ENCODE results near the gene SYTL1. TPM values are rescaled to one million over a fixed set of nuclear protein-coding genes. Genes with fewer than 3 reads are reported as not detected.

Gene SYTL1
- total and polyA plus RNA-seq, 9 of the 15 experiments (the other 6 are each of a cell fraction or from before 2014, with no cell fraction given): 0.04 to 9.3 (median 1.7) TPM

DNA sequence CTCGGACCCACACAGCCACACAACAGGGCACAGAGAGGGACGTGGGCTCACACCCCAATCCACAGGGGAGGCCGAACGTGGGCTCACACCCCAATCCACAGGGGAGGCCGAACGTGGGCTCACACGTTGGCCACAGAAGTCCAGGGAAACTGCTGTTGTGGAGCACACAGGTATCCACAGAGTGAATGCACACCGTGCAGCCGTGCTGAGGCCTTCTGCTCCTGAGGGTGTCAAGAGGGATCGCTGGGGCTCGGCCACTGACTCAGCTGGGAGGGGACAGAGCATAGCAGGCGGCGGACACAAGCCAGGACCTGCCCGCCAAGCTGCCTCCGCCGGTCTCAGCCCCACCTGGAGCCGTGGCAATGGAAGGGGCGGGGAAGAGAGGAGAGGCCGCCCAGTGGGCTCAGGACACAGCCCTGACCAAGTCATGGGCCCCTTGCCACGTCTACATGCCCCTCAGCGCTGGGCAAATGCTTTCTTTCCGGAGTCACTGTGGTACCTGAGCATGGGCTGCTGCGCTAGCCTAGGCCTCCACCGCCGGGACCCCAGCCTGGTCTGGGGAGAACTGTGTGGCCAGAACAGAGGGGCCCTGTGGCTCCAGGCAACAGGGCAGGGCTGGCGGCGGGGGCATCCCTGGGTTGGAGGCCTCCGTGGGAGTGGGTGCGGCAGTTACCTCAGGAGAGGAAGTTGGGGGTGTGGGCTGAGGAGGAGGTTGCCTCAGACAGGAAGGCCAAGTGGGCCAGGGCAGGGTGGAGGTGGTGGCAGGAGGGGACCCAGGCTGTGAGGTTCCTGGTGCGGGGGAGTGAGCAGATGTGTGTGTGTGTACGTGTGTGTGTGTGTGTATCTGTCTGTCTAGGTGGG, 1.2 kb downstream of the SYTL1 start (continued):
- TF ChIP-seq, protein P1, sequence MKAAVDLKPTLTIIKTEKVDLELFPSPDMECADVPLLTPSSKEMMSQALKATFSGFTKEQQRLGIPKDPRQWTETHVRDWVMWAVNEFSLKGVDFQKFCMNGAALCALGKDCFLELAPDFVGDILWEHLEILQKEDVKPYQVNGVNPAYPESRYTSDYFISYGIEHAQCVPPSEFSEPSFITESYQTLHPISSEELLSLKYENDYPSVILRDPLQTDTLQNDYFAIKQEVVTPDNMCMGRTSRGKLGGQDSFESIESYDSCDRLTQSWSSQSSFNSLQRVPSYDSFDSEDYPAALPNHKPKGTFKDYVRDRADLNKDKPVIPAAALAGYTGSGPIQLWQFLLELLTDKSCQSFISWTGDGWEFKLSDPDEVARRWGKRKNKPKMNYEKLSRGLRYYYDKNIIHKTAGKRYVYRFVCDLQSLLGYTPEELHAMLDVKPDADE (conservative IDR thresholded peaks at IDR 0.05; ENCODE audit: control insufficient read depth, low read depth, low read length): no peak
- TF ChIP-seq HMG20A (CRISPR knock-in tag; conservative IDR thresholded peaks at IDR 0.05) (no peak), SAP30 (IDR thresholded peaks at IDR 0.05; ENCODE audit: borderline replicate concordance, insufficient read depth, low read depth, low read length, poor library complexity, severe bottlenecking) (peak; percentile 2), MAFK (IDR thresholded peaks at IDR 0.05; ENCODE audit: low read length) (no peak), ZNF263 (CRISPR knock-in tag; IDR thresholded peaks at IDR 0.05; ENCODE audit: borderline replicate concordance) (peak; percentile 51; the same call in 1 of the 2 replicates), CBFA2T3 (IDR thresholded peaks at IDR 0.05) (peak; percentile 52), KLF13 (tag; IDR thresholded peaks at IDR 0.05; ENCODE audit: borderline replicate concordance, low read depth) (no peak), SIX5 (IDR thresholded peaks at IDR 0.05; ENCODE audit: borderline replicate concordance in 1 of 2, insufficient read depth in 1 of 2, low read depth in 1 of 2, low read length in 2 of 2) (no peak), WHSC1 (IDR thresholded peaks at IDR 0.05; ENCODE audit: low read length) (peak; percentile 48), TARDBP (IDR thresholded peaks at IDR 0.05) (no peak), ZNF217 (CRISPR knock-in tag; IDR thresholded peaks at IDR 0.05) (no peak), OTX1 (CRISPR knock-in tag; IDR thresholded peaks at IDR 0.05) (0 out of 2 replicates have a peak, but pooled peaks have one; percentile 10), RBM22 (IDR thresholded peaks at IDR 0.05; ENCODE audit: low read depth, low read length, poor library complexity, severe bottlenecking) (no peak), NFRKB (IDR thresholded peaks at IDR 0.05; ENCODE audit: low read depth) (no peak)
- TF ChIP-seq, protein P2, sequence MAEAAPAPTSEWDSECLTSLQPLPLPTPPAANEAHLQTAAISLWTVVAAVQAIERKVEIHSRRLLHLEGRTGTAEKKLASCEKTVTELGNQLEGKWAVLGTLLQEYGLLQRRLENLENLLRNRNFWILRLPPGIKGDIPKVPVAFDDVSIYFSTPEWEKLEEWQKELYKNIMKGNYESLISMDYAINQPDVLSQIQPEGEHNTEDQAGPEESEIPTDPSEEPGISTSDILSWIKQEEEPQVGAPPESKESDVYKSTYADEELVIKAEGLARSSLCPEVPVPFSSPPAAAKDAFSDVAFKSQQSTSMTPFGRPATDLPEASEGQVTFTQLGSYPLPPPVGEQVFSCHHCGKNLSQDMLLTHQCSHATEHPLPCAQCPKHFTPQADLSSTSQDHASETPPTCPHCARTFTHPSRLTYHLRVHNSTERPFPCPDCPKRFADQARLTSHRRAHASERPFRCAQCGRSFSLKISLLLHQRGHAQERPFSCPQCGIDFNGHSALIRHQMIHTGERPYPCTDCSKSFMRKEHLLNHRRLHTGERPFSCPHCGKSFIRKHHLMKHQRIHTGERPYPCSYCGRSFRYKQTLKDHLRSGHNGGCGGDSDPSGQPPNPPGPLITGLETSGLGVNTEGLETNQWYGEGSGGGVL (CRISPR knock-in tag; IDR thresholded peaks at IDR 0.05): no peak
- TF ChIP-seq, protein P3, sequence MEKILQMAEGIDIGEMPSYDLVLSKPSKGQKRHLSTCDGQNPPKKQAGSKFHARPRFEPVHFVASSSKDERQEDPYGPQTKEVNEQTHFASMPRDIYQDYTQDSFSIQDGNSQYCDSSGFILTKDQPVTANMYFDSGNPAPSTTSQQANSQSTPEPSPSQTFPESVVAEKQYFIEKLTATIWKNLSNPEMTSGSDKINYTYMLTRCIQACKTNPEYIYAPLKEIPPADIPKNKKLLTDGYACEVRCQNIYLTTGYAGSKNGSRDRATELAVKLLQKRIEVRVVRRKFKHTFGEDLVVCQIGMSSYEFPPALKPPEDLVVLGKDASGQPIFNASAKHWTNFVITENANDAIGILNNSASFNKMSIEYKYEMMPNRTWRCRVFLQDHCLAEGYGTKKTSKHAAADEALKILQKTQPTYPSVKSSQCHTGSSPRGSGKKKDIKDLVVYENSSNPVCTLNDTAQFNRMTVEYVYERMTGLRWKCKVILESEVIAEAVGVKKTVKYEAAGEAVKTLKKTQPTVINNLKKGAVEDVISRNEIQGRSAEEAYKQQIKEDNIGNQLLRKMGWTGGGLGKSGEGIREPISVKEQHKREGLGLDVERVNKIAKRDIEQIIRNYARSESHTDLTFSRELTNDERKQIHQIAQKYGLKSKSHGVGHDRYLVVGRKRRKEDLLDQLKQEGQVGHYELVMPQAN (IDR thresholded peaks at IDR 0.05; ENCODE audit: borderline replicate concordance): no peak
- TF ChIP-seq, protein P4, sequence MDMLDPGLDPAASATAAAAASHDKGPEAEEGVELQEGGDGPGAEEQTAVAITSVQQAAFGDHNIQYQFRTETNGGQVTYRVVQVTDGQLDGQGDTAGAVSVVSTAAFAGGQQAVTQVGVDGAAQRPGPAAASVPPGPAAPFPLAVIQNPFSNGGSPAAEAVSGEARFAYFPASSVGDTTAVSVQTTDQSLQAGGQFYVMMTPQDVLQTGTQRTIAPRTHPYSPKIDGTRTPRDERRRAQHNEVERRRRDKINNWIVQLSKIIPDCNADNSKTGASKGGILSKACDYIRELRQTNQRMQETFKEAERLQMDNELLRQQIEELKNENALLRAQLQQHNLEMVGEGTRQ (CRISPR knock-in tag; IDR thresholded peaks at IDR 0.05): no peak
- TF ChIP-seq, protein P5, sequence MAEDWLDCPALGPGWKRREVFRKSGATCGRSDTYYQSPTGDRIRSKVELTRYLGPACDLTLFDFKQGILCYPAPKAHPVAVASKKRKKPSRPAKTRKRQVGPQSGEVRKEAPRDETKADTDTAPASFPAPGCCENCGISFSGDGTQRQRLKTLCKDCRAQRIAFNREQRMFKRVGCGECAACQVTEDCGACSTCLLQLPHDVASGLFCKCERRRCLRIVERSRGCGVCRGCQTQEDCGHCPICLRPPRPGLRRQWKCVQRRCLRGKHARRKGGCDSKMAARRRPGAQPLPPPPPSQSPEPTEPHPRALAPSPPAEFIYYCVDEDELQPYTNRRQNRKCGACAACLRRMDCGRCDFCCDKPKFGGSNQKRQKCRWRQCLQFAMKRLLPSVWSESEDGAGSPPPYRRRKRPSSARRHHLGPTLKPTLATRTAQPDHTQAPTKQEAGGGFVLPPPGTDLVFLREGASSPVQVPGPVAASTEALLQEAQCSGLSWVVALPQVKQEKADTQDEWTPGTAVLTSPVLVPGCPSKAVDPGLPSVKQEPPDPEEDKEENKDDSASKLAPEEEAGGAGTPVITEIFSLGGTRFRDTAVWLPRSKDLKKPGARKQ (CRISPR knock-in tag; IDR thresholded peaks at IDR 0.05): no peak

All from K562 (cell line).